Pons (tissue), 1 donor: ENCODE data around the gene SUSD4.

ENCODE experiments used
- DNase-seq: peaks from one replicate; pipeline ENCODE4 v3.0.0-alpha.2; 2016; ENCODE audit warnings: low spot score

SUSD4 gene

GRCh38 chr1:223249854-223250631 is 113.9 kb downstream of the SUSD4 start:
- no peak for DNase-seq

- DNase-seq, result no peak
Measured at GRCh38 chr1:223248770-223249140, 115.2 kb downstream of the SUSD4 start.

DNA sequence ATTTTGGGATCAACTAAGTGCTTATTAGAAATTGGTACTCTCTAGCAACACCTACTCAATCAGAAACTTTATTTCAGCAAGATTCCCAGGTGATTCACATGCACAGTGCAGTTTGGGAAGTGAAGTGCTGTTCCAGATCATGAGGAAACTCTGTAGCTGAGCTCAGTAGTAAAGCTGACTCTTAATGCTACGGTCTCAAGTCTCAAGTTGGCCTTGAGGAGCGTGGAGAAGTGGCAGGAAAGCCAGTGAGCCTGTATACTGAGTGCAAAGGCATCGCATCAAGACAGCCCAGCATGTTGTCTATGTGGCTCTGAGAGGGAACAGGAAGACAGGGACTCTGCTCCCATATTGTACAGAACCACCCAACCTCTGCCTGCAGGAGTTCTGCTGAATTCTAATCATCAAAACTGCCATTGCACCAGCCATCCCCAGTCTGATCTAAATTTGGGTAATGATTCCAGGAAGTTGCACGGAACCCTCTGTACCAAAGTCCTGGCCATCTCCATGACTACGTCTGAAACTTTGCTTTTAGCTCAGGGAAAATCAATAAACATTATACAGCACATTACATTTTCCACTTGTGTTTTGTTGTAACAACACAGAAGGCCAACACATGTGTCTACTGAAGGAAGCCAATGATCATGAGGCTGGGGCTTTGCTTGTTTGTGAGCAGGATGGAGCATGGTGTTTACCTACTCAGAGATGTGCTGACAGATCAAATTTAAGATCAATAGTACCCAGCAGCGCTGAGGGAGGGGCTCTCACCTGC is 115.8 kb downstream of the SUSD4 start:
- DNase-seq, result no peak

GRCh38 chr1:223246476-223247112 is 117.4 kb downstream of the SUSD4 start:
- no peak for DNase-seq

DNA sequence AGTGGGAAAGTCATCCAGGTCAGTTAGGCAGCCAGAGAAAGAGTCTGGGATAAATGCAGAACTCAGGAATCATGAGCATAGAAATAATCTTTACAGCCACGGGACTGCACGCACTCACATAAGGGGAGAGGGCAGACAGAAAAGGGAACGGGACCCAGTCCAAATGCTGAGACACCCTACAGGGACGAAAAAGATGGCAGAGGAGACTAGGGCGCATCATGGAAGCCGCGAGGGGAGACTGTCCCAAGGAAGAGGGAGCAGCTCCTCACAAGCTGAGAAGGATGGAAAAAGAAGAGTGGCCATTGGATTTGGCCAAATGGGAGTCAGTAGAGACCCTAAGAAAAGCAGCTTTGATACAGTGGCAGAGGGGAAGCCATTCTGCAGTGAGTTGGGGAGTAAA is 118.0 kb downstream of the SUSD4 start:
- DNase-seq, result no peak

- no peak for DNase-seq
Measured at GRCh38 chr1:223245411-223245810, 118.6 kb downstream of the SUSD4 start.

DNA sequence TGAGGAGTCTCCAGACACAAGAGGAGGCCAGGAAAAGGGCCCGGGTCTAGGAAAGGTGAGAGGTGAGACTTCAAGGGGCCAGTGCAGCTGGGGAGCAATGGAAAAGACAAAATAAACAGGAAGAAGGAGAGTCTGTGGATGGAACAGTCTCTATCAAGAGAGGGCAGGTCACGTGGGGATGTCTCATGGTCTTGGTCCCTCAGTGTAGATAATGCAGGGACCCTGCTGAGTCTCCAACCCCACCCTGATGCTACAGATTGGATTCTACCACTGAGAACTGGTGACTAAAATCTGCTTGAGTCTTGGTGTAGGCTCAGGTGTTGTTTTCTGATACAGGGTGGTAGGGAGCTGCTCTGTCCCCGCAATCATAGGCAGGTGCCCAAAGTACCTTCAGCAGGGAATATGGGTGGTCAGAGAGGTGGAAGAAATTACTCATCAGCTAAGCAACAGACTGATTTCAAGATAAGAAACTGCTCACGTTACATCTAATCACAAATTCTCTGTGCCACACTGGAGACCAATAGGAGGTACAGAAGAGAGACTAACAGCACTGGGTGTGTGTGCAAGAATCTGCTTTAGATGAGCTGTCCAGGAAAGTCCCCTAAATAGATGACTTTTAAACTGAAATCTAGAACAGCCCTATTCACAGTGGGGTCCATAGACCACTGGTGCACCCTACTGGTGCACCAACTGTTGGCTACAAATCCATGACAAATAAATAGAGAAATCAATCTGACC is 119.4 kb downstream of the SUSD4 start:
- peak; percentile 23 for DNase-seq

DNA sequence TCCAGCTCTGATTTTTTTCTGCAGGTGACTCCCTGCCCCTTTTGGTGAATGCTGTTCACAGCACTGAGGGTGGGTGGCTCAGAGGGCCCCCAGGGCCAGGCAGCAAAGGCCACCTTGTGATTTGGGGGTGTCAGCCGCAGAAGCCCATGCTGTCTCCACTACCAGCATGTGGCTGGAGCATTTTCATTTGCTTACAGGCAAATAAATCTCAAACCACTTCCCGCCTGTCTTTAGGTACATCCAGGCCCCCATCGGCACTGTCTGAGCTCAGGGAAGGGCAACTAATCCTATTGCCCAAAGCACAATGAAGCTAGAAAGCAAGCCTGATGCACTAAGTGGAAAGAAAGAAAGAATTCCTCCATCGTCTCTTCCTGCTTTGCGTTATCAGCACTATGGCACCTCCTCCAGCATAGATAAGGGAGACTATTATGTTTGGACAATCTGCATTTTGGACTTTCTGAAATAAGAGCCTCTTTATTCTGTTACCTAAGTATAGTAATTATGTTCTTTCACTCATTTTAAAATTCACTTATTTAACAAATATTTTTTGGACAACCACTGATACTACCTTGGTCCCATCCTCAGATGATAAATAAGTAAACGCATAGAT is 120.4 kb downstream of the SUSD4 start:
- no peak for DNase-seq

DNA sequence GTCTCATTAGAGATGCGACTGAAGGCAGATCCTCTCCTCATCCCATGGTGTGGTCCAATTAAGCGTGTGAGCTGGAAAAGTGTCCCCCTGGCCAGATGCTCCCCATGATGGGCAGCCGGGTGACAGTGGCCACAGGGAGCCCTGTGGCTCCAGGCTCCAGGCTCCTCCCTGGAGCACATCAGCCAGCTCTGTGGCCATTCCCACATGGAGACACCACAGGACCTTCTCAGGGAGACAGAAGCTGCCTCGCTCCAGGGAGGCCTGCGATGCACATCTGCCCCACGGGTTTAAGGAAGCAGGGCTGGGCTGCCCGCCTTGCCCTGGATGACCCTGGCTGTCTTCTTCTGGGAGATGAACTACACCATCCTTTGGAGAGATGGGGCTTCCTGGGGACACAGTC is 121.0 kb downstream of the SUSD4 start:
- no peak for DNase-seq

DNA sequence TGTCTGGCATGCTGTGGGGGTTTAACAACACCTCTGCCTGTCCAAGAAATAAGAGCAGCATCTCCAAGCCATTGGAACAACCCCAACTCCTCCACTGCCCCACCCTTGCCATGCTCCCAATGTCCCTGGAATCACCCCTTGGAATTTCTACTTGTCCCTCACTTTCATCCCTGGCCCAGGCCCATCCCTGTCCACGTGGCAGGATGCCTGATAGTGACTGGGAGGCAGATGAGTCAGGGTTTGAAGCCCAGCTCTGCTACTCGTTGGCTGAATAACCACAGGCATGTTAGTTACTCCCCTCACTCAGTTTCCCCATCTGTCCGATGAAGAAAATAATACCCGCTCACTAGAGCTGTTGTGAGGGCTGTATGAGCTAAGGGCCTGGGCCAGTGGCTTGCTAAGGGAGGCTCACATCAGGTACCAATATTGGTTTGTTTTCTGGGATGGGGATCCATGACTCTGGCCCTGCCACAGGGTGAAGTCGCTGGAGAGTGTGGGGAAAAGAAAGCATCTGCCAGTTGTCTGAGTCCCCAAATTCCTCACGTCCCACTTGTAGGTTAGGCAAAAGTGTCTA is 121.5 kb downstream of the SUSD4 start:
- no peak for DNase-seq

DNA sequence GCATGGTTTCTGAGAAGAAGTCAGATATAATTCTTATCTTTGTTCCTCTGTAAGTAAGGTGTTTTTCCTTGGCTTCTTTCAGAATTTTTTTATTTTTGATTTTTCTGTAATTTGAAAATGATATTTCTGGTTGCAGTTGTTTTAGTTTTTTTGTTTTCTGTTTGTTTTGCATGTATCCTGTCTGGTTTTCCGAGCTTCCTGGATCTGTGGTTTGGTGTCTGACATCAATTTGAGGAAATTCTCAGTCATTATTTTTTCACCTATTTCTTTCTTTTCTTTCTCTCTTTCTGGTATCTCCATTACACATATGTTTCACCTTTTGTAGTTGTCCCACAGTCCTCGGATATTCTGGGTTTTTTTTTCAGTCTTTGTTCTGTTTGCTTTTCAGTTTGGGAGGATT is 123.9 kb downstream of the SUSD4 start:
- DNase-seq, result no peak

DNA sequence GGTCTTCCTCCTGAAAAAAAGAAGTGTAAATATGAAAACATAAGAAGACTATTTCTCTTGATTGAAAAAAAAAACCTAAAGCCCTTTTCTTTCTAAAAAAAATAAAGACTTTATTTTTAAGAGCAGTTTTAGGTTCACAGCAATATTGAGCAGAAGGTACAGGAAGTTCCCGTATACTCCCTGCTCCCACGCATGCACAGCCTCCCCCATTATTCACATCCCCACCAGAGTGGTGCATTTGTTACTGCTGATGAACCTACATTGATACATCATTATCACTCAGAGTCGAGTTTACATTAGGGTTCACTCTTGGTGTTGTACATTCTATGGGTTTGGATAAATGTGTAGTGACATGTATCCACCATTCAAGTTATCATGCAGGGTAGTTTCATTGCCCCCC is 128.9 kb downstream of the SUSD4 start:
- no peak for DNase-seq

DNA sequence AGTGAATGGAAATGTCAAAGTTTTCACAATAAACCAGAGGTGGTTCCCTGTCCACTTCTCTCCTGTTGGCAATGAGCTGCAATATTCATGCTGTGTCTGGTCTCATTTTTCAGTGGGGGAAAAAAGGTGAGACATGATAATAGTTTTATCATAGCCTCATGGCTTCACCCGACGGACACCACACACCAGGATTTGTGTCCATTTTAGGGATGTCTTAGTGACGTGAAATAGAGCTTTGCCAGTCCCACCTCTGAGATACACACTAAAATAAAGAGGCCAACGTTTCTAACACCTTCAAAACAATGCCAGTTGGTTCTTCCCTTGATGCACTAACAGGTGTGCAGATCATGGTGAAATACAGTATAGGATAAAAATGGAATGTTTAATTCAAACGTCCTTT is 129.4 kb downstream of the SUSD4 start:
- DNase-seq, result no peak

- DNase-seq, result no peak
Measured at GRCh38 chr1:223234170-223234514, 129.8 kb downstream of the SUSD4 start.

- no peak for DNase-seq
Measured at GRCh38 chr1:223233410-223234169, 130.4 kb downstream of the SUSD4 start.

DNA sequence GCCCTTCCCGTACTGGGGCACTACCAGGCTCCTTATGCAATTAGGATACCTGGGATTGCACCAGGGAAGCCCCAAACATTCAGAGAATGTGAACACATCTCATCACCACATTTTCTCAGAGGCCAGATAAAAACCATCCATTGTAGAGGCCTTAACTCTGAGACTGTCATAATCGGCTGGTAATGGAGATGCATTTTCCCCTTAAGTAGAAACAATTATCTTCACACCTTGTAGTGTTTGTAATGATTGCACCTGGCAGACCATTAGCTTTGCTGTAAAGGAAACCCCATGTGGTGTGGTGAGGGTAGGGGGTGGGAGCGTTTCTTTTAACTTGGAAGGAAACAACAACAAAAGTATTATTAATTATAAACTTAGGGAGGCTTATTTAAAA is 131.0 kb downstream of the SUSD4 start:
- DNase-seq, result no peak

DNA sequence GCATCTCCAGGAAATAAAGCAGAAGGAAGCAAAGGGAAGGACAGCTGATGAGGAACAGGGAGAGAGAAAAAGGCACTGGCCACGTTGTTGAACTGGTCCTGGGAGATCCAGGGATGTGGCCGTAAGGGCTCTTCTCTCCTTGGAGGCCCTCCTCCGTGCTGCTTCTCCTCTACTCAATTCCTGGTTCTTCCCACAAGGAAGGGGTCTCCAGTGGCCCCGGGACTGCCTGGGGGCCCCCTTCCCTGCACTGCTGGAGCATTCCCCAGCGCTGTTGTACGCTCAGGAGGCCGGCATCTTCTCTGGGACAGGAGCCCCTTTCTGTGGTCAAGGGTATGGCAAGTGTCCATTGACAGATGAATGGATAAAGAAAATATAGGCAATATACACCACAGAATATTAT is 132.4 kb downstream of the SUSD4 start:
- no peak for DNase-seq

DNA sequence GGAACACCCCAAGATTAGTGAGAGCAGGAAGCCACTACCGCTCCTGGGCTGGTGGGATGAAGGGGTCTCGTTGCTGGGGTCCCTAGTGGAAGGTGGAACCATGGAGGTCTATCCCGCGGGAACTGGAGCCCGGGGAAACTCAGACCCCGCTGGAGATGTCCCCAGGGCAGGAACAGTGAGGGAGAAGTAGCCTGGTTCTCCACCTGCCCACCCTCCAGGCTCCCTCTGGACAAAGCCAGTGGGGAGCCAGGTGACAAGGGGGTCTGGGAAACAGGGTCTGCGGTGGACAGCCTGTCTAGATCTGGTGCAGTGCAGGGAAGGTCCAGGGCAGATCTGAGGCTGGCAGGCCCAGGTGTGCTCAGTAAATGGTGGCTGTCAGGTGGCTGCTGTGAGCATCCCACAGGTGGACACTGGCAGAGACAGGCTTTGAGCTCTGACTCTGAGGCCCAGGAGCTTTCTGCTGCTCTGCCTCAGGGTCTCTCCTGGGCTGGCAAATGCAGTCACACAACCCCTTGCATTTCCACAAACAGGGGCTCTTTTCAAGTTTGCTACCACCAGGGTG is 132.9 kb downstream of the SUSD4 start:
- DNase-seq, result no peak

DNA sequence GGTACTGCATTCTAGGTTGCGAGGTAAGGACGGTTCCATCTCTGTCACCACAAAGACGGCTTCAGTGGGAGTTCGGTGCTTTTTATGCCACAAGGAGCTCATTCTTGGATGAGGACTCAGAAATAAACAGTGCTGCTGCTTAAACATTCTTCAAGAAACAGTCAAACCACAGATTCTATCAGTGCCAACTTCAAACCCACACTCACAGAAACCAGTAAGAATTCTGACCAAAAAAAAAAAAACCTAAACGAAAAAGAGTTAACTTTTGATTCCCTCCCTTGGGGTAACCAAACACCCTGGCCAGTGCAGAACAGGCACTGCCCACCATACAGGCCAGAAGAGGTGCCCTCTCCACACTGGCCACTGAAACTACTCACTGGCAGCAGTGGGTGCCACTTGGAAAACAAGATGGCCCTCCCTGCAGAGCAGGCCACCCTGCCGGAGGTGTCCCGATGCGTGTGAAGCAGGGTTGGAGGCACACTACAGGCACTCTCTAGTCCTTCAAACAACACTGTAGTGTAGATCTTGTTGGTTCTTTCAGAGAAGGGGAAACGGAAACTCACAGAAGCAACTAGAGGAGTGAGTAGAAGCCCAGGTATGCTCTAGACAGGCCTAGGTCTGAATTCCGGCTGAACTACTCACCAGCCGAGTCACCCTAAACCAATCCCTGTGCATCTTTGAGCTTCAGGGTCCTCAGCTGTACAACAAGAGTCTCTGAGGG is 133.7 kb downstream of the SUSD4 start:
- no peak for DNase-seq

DNA sequence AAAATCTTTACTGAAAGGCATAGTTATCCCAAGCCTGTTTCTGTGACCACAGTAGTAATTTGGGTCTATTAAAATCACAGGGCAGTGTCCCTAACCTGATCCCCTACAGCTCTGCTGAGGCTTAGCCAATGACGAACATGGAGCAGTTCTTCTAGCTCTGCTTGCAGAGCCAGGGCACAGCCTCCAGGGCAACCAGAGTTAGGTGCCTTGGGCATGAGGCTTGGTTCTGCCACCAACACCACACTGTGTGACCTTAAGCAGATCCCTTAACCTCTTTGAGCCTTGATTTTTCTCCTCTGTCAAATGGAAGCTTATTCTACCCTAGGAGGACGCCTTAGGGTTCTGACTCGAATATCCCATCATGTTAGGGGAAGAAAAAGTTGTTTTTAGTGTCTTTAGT is 134.2 kb downstream of the SUSD4 start:
- DNase-seq, result no peak
